Measurements from ENCODE around the gene MED15. TPM values are rescaled to one million over a fixed set of nuclear protein-coding genes. Genes with fewer than 3 reads are reported as not detected.

The MED15 gene
- total RNA-seq, 2 donors from 2014 or later, result 61.4 to 62.7 TPM

DNA sequence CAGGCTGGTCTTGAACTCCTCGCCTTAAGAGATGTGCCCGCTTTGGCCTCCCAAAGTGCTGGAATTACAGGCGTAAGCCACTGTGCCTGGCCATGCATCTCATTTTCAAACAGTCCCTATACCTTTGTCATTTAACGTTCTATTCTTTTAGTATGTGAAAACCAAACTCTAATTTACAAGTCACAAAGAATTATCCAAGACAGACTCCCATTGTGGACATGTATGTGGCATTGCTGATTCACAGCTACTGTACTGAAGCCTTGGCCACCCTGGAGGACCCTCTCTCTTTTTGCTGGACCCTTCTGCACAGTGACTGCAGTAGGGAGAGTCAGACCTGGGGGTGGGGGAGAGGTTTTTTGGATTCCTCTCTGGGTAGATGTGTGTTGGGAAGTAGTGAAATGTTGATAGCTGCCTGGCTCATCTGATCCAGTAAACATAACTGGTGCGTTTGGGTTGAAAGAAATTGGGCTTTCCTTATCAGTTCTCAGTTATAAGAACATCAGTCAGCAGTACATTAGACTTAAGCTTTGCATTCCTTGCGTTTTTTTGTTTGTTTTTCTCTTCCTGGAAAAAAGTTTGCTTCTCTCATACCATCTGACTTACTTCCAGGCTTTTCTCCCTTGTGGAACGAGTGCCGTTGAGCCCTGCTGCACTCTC lies 65.9 kb downstream of the MED15 start:
- Mint-ChIP-seq H3K36me3 (ENCODE audit: low read depth) (peaks cover 58% of the 10 kb centered on the region), H3K27me3 (ENCODE audit: insufficient read depth) (no peaks in the 10 kb centered on the region), H3K4me3 (no peak overlapping the region), H3K4me1 (no peaks in the 10 kb centered on the region), H3K27ac (no peak overlapping the region), H3K9me3 (no peaks in the 10 kb centered on the region)
- 90 to 93% methylated on average over 7 to 8 of the region's 8 CpGs for WGBS, 2 experiments (ENCODE audit: insufficient coverage in 1 of 2, insufficient read length in 1 of 2)
- H3K27me3 ChIP-seq (ENCODE audit: control insufficient read depth, insufficient read depth, low read length, poor library complexity, severe bottlenecking), result no peaks in the 10 kb centered on the region
- H3K27ac ChIP-seq (ENCODE audit: low read depth, low read length), result no peak overlapping the region
- no peaks in the 10 kb centered on the region for H3K9me3 ChIP-seq (ENCODE audit: control insufficient read depth, low read length)
- no peak overlapping the region for H3K4me3 ChIP-seq (ENCODE audit: low read length)
- no peak for DNase-seq
- H3K4me1 ChIP-seq (ENCODE audit: control insufficient read depth, insufficient read depth, low read length), result no peaks in the 10 kb centered on the region
- TF ChIP-seq, protein P1, sequence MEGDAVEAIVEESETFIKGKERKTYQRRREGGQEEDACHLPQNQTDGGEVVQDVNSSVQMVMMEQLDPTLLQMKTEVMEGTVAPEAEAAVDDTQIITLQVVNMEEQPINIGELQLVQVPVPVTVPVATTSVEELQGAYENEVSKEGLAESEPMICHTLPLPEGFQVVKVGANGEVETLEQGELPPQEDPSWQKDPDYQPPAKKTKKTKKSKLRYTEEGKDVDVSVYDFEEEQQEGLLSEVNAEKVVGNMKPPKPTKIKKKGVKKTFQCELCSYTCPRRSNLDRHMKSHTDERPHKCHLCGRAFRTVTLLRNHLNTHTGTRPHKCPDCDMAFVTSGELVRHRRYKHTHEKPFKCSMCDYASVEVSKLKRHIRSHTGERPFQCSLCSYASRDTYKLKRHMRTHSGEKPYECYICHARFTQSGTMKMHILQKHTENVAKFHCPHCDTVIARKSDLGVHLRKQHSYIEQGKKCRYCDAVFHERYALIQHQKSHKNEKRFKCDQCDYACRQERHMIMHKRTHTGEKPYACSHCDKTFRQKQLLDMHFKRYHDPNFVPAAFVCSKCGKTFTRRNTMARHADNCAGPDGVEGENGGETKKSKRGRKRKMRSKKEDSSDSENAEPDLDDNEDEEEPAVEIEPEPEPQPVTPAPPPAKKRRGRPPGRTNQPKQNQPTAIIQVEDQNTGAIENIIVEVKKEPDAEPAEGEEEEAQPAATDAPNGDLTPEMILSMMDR (conservative IDR thresholded peaks at IDR 0.05), result no peak
- peaks cover 75% of the 10 kb centered on the region for H3K36me3 ChIP-seq (ENCODE audit: control insufficient read depth, insufficient read depth, low read length)
- H3K9ac ChIP-seq (ENCODE audit: extremely low read depth, low read length, poor library complexity, severe bottlenecking), result no peak overlapping the region

DNA sequence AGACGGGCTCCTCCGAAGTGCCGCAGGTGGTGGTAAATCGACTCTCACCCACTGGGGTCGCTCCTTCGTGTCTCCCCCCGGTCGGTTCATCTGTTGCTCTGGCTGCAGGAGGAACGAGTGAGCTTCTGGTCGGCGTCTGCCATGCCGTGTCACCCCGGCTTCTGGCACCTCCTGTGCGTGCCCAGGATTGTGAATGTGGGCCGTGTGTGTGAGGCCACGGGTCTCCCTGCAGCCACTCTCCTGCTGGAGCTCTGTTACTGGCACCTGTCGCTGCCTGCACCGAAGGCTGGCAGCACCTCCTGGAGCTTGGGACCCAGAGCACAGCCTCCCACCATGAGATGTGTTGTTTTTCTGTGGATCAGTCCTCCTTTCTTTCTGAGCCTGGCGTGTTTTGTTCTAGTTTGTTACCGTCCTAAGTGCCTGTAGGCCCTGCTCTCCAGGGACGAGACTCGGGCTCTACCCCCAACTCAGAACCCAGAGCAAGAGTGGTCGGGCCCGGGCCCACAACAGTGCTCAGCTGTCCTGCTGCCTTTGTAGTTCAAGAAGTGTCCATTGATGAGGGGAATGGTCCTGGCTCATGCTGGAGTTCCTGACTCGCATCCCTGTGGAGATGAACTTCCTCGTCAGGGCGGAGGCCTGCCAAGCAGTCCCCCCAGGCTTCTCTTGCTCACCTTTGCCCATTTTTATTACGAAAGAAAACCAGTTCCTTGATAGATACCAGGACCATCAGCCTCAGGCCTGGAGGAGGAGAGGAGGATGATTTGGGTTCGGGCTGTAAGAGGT lies 66.6 kb downstream of the MED15 start:
- peaks cover 58% of the 10 kb centered on the region for H3K36me3 Mint-ChIP-seq (ENCODE audit: low read depth)
- TF ChIP-seq, protein P1 (conservative IDR thresholded peaks at IDR 0.05), result no peak
- H3K4me3 Mint-ChIP-seq, result no peak overlapping the region
- Histone ChIP-seq H3K27ac (ENCODE audit: low read depth, low read length) (no peak overlapping the region), H3K4me1 (ENCODE audit: control insufficient read depth, insufficient read depth, low read length) (no peaks in the 10 kb centered on the region), H3K9me3 (ENCODE audit: control insufficient read depth, low read length) (no peaks in the 10 kb centered on the region), H3K4me3 (ENCODE audit: low read length) (no peak overlapping the region), H3K36me3 (ENCODE audit: control insufficient read depth, insufficient read depth, low read length) (peaks cover 75% of the 10 kb centered on the region), H3K27me3 (ENCODE audit: control insufficient read depth, insufficient read depth, low read length, poor library complexity, severe bottlenecking) (no peaks in the 10 kb centered on the region), H3K9ac (ENCODE audit: extremely low read depth, low read length, poor library complexity, severe bottlenecking) (no peak overlapping the region)
- DNase-seq, result no peak
- 91 to 93% methylated on average over 21 to 29 of the region's 29 CpGs for WGBS, 2 experiments (ENCODE audit: insufficient coverage in 1 of 2, insufficient read length in 1 of 2)
- H3K9me3 Mint-ChIP-seq, result no peaks in the 10 kb centered on the region
- H3K27ac Mint-ChIP-seq, result peak overlapping the region; percentile 14
- H3K4me1 Mint-ChIP-seq, result no peaks in the 10 kb centered on the region
- no peaks in the 10 kb centered on the region for H3K27me3 Mint-ChIP-seq (ENCODE audit: insufficient read depth)

DNA sequence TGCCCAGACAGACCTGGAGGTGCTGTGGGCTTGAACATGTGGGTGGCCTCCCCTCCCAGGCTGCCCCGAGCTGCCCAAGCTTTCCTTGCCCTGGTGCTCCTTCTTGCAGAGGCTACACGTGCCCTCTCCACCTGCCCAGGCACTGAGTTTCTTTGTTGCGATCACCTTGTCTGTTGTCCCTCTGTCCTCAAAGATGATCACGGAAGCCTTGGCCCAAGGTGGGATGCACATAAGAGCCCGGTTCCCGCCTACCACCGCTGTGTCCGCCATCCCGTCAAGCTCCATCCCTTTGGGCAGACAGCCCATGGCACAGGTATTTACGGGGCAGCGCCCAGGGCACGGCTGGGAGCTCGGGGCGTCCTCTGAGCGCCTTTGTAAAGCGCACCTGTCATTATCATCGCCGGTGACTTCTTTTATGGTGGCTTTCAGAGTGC lies 67.5 kb downstream of the MED15 start:
- no peaks in the 10 kb centered on the region for H3K4me1 ChIP-seq (ENCODE audit: control insufficient read depth, insufficient read depth, low read length)
- DNase-seq, result no peak
- no peaks in the 10 kb centered on the region for H3K9me3 ChIP-seq (ENCODE audit: control insufficient read depth, low read length)
- Mint-ChIP-seq H3K4me3 (no peak overlapping the region), H3K27me3 (ENCODE audit: insufficient read depth) (no peaks in the 10 kb centered on the region), H3K9me3 (no peaks in the 10 kb centered on the region), H3K27ac (no peak overlapping the region), H3K4me1 (no peaks in the 10 kb centered on the region), H3K36me3 (ENCODE audit: low read depth) (peaks cover 51% of the 10 kb centered on the region)
- H3K9ac ChIP-seq (ENCODE audit: extremely low read depth, low read length, poor library complexity, severe bottlenecking), result no peak overlapping the region
- H3K27ac ChIP-seq (ENCODE audit: low read depth, low read length), result no peak overlapping the region
- WGBS, 2 experiments (ENCODE audit: insufficient coverage in 1 of 2, insufficient read length in 1 of 2), result 95 to 96% methylated on average over 18 of the region's 18 CpGs
- peaks cover 74% of the 10 kb centered on the region for H3K36me3 ChIP-seq (ENCODE audit: control insufficient read depth, insufficient read depth, low read length)
- TF ChIP-seq, protein P1 (conservative IDR thresholded peaks at IDR 0.05), result no peak
- no peak overlapping the region for H3K4me3 ChIP-seq (ENCODE audit: low read length)
- no peaks in the 10 kb centered on the region for H3K27me3 ChIP-seq (ENCODE audit: control insufficient read depth, insufficient read depth, low read length, poor library complexity, severe bottlenecking)

All from endodermal cell (in vitro differentiated cells).